Hepatocyte (in vitro differentiated cells): Measurements from ENCODE around the gene TMCO6. TPM values are rescaled to one million over a fixed set of nuclear protein-coding genes. Genes with fewer than 3 reads are reported as not detected.

Experiments used
- DNase-seq: peaks from one replicate; pipeline ENCODE4 v3.0.0-alpha.2; 2016; ENCODE audit warnings: low spot score
- H2AFZ ChIP-seq: fragments of 200-600 bp; sonication (generic); 2 replicates; pipeline ENCODE4 v1.6.0; 2016; ENCODE audit warnings: antibody characterized with exemption, mild to moderate bottlenecking
- H3K27ac ChIP-seq: fragments of 200-600 bp; sonication (generic); 2 replicates; pipeline ENCODE4 v1.5.1; 2016; ENCODE audit warnings: mild to moderate bottlenecking
- H3K27me3 ChIP-seq: fragments of 200-600 bp; sonication (generic); 2 replicates; pipeline ENCODE4 v1.6.1; 2016
- H3K36me3 ChIP-seq: fragments of 200-600 bp; sonication (generic); replicated peaks from 2 replicates; pipeline ENCODE4 v1.5.1; 2016; ENCODE audit warnings: low read depth; ENCODE audit not compliant: insufficient read depth
- H3K4me1 ChIP-seq: fragments of 200-600 bp; sonication (generic); 2 replicates; pipeline ENCODE4 v1.5.1; 2016; ENCODE audit warnings: mild to moderate bottlenecking, moderate library complexity; ENCODE audit not compliant: insufficient read depth
- H3K4me2 ChIP-seq: fragments of 200-600 bp; sonication (generic); 2 replicates; pipeline ENCODE4 v1.6.0; 2016
- H3K4me3 ChIP-seq: fragments of 200-600 bp; sonication (generic); 2 replicates; pipeline ENCODE4 v1.5.1; 2016; ENCODE audit warnings: mild to moderate bottlenecking
- H3K79me2 ChIP-seq: fragments of 200-600 bp; sonication (generic); 2 replicates; pipeline ENCODE4 v1.6.0; 2017; ENCODE audit warnings: mild to moderate bottlenecking
- H3K9me2 ChIP-seq: fragments of 200-600 bp; sonication (generic); replicated peaks from 2 replicates; pipeline ENCODE4 v1.6.0; 2017; ENCODE audit warnings: mild to moderate bottlenecking; ENCODE audit not compliant: insufficient read depth
- H3K9me3 ChIP-seq: fragments of 200-600 bp; sonication (generic); 2 replicates; pipeline ENCODE4 v1.5.1; 2016; ENCODE audit warnings: low read depth, mild to moderate bottlenecking
- H4K20me1 ChIP-seq: fragments of 200-600 bp; sonication (generic); 2 replicates; pipeline ENCODE4 v1.6.0; 2016; ENCODE audit warnings: mild to moderate bottlenecking; ENCODE audit not compliant: insufficient read depth, poor library complexity, severe bottlenecking
- EZH2 ChIP-seq: fragments of 200-600 bp; sonication (generic); IDR thresholded peaks from 2 replicates; pipeline ENCODE4 v1.6.1; 2016; ENCODE audit warnings: antibody characterized with exemption, mild to moderate bottlenecking, borderline replicate concordance
- EZH2phosphoT487 ChIP-seq: fragments of 200-600 bp; sonication (generic); IDR thresholded peaks from one replicate; pipeline ENCODE4 v1.6.1; 2018; ENCODE audit warnings: antibody characterized with exemption, mild to moderate bottlenecking, low read depth, moderate library complexity; ENCODE audit not compliant: unreplicated experiment, severe bottlenecking
- WGBS: methylation state at CpG from one replicate; pipeline ENCODE4 v1.1.6; 2016; ENCODE audit warnings: low lambda C conversion rate; ENCODE audit errors: missing lambda C conversion rate; 5-methylcytosine and 5-hydroxymethylcytosine counted together
- polyA plus RNA-seq: library from polyadenylated mRNA; unstranded; fragments of >200 nt; fragmentation: Nextera tagmentation; extraction: Ambion mirVana; gene quantifications from 2 replicates; pipeline ENCODE4 v1.2.1, GENCODE V29; 2016
- total RNA-seq: library from RNA; depleted of rRNA; stranded (reverse); fragments of >200 nt; gene quantifications from 2 replicates; pipeline ENCODE4 v1.2.3, GENCODE V29; 2014
- TF ChIP-seq, protein P1 (sequence below): fragments of 200-600 bp; sonication (generic); IDR thresholded peaks from 2 replicates; pipeline ENCODE4 v1.5.1; 2016; ENCODE audit warnings: antibody characterized with exemption, mild to moderate bottlenecking; ENCODE audit not compliant: poor library complexity

Gene TMCO6
- total and polyA plus RNA-seq, 2 experiments from 2014 or later, result 13.1 to 25.8 TPM

DNA sequence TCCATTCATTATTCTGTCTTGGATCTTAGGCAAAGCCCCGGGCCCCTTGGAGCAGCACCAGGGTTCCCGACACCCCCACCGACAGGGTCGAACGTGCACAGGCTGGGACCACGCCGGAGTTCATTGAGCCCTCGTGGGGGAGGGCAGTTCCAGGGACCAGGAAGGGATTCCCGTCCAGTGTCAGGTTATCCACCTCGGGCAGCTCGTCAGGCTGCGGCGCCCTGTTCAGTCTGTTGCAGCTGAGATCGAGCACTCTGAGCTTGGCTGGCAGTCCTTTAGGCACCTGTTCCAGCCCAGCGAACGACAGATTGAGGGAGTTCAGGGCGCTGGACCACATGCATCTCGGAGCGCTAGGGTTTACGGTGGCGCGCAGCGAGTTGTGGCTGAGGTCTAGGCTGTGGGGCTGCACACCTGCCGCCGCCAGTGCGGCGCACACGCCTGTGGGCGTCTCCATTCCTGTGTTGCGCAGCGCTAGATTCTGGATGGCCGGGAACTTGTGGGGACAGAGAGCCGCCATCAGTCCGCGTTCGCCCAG is 7.4 kb upstream of the TMCO6 start:
- no peaks in the 10 kb centered on the region for H3K27me3 ChIP-seq
- no peaks in the 10 kb centered on the region for H3K4me1 ChIP-seq
- H3K4me2 ChIP-seq, result no peak overlapping the region
- TF ChIP-seq EZH2phosphoT487 (no peak), EZH2 (no peak)
- TF ChIP-seq, protein P1, sequence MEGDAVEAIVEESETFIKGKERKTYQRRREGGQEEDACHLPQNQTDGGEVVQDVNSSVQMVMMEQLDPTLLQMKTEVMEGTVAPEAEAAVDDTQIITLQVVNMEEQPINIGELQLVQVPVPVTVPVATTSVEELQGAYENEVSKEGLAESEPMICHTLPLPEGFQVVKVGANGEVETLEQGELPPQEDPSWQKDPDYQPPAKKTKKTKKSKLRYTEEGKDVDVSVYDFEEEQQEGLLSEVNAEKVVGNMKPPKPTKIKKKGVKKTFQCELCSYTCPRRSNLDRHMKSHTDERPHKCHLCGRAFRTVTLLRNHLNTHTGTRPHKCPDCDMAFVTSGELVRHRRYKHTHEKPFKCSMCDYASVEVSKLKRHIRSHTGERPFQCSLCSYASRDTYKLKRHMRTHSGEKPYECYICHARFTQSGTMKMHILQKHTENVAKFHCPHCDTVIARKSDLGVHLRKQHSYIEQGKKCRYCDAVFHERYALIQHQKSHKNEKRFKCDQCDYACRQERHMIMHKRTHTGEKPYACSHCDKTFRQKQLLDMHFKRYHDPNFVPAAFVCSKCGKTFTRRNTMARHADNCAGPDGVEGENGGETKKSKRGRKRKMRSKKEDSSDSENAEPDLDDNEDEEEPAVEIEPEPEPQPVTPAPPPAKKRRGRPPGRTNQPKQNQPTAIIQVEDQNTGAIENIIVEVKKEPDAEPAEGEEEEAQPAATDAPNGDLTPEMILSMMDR, result no peak
- WGBS, result 97% methylated on average over 36 of the region's 36 CpGs
- no peaks in the 10 kb centered on the region for H3K79me2 ChIP-seq
- H3K4me3 ChIP-seq, result no peak overlapping the region
- no peak overlapping the region for H3K27ac ChIP-seq
- H3K9me3 ChIP-seq, result no peaks in the 10 kb centered on the region
- H2AFZ ChIP-seq, result no peak overlapping the region
- H3K9me2 ChIP-seq, result no peaks in the 10 kb centered on the region
- H3K36me3 ChIP-seq, result no peaks in the 10 kb centered on the region
- H4K20me1 ChIP-seq, result no peaks in the 10 kb centered on the region
- no peak for DNase-seq

DNA sequence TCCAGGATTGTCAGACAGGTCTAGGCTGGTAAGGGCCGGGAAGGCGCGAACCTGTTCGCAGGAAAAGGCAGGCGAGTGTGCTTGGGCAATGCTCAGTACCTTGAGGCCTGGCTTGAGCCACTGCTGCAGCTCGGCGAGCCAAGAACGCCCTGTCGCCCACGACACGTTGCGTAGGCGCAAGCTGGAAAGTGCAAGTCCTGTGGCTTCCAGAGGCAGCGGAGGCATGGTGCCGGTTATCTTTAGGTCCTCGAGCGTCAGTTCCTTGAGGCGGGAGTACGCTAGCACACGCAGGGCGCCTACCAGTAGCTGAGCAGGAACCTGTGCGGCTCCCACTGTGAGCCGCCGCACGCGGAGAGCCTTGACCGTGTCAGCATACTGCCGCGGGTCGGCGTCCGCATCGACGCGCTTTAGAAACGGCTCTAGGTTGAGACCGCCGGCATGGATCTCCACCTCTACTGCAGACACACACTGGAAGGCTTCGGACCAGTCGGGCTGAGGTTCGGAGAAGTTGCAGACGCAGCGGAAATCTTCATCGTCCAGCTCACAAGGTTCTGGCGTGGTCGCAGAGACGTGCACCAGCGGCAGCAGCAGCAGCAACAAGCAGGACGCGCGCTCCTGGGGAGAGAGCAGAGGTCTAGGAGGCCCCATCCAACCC is 6.8 kb upstream of the TMCO6 start:
- no peak for DNase-seq
- H3K36me3 ChIP-seq, result no peaks in the 10 kb centered on the region
- no peak overlapping the region for H3K4me2 ChIP-seq
- no peak overlapping the region for H2AFZ ChIP-seq
- no peaks in the 10 kb centered on the region for H3K4me1 ChIP-seq
- WGBS, result 96% methylated on average over 51 of the region's 51 CpGs
- no peak overlapping the region for H3K27ac ChIP-seq
- TF ChIP-seq, protein P1, result no peak
- TF ChIP-seq EZH2, result no peak
- TF ChIP-seq EZH2phosphoT487, result no peak
- H3K9me2 ChIP-seq, result no peaks in the 10 kb centered on the region
- no peaks in the 10 kb centered on the region for H3K27me3 ChIP-seq
- no peaks in the 10 kb centered on the region for H3K9me3 ChIP-seq
- no peaks in the 10 kb centered on the region for H4K20me1 ChIP-seq
- no peak overlapping the region for H3K4me3 ChIP-seq
- no peaks in the 10 kb centered on the region for H3K79me2 ChIP-seq

DNA sequence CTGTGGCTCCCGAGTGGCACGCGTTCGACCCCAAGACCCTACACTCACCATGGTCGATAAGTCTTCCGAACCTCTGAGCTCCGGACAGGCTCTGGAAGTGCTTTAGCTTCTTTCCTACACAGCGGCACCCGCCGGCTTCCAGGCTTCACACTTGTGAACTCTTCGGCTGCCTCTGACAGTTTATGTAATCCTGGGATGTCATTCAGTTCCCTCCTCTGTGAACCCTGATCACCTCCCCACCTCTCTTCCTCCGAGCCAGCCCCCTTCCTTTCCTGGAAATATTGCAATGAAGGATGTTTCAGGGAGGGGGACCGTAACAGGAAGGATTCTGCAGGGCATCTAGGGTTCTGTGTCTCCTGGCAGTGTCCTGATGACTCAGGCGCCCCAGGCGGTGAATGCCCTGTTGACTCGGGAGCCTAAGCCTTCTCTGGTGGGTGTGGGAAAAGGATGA is 6.2 kb upstream of the TMCO6 start, which contains the start of gene CD14:
Gene CD14, minus strand, starts transcription at position 155 of the 451 bp plus-strand sequence. Its CDS starts 104 bp downstream, at position 51.
- Histone ChIP-seq H3K4me1 (no peaks in the 10 kb centered on the region), H3K9me3 (no peaks in the 10 kb centered on the region), H3K36me3 (no peaks in the 10 kb centered on the region), H4K20me1 (no peaks in the 10 kb centered on the region), H3K9me2 (no peaks in the 10 kb centered on the region), H3K4me2 (no peak within 1 kb of the TSS), H3K4me3 (no peak within 1 kb of the TSS), H3K27ac (no peak within 1 kb of the TSS), H2AFZ (no peak within 1 kb of the TSS), H3K27me3 (no peaks in the 10 kb centered on the region), H3K79me2 (no peaks in the 10 kb centered on the region)
- TF ChIP-seq, protein P1, result no peak
- TF ChIP-seq EZH2phosphoT487, result no peak
- TF ChIP-seq EZH2, result no peak
- 92% methylated on average over 16 of the region's 16 CpGs for WGBS
- no peak for DNase-seq
